Measurements from ENCODE around the gene KAZN.

DNA sequence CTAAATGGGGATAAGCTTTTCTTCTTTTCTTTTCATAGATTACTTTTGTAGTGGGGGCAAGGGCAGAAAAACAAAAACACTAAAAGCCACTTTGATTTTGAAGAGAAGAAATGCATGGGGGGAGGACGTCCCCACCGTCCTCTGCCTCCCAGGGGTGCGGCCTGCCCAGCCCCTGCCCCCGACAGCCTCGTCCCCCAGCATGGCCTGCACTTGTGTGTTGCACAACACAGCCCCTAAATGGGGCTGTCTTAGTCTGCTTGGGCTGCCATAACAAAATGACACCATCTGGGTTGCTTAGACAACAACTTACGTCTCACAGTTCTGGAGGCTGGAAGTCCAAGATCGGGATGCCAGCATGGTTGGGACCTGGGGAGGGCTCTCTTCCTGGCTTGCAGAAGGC lies 497.8 kb downstream of the KAZN start:
- TF ChIP-seq POLR2A (IDR thresholded peaks at IDR 0.05) (no peak), POLR2AphosphoS5 (IDR thresholded peaks at IDR 0.05) (no peak)
